Left ventricle myocardium inferior (tissue), 1 donor: ENCODE results near the gene CEP128. TPM values are rescaled to one million over a fixed set of nuclear protein-coding genes. Genes with fewer than 3 reads are reported as not detected.

ENCODE experiments used
- DNase-seq: peaks from one replicate; pipeline ENCODE4 v3.0.0-alpha.2; 2020
- H3K27ac ChIP-seq: fragments of 200-600 bp; replicated peaks from 2 replicates; pipeline ENCODE4 v1.8.0; 2021
- H3K27me3 ChIP-seq: fragments of 200-600 bp; 2 replicates; pipeline ENCODE4 v1.8.0; 2021; ENCODE audit warnings: low read depth
- H3K36me3 ChIP-seq: fragments of 200-600 bp; 2 replicates; pipeline ENCODE4 v1.8.0; 2021
- H3K4me1 ChIP-seq: fragments of 200-600 bp; 2 replicates; pipeline ENCODE4 v1.8.0; 2021
- H3K4me3 ChIP-seq: fragments of 200-600 bp; 2 replicates; pipeline ENCODE4 v1.8.0; 2021; ENCODE audit warnings: mild to moderate bottlenecking, moderate library complexity
- H3K9me3 ChIP-seq: fragments of 200-600 bp; replicated peaks from 2 replicates; pipeline ENCODE4 v1.8.0; 2021
- intact Hi-C: fragments of 100-400 bp; cut with micrococcal nuclease; formaldehyde crosslinking; loops from one replicate; pipeline ENCODE4 v1.11.0; 2022
- total RNA-seq: library from RNA; stranded (reverse); fragmentation: NEBNext Ultra II Directional; extraction: Animal tissue kit (Norgen Biotek cat#: 25700); gene quantifications from one replicate; pipeline ENCODE4 v1.2.1, GENCODE V29; 2021
- TF ChIP-seq, protein P1 (sequence below): fragments of 200-600 bp; IDR thresholded peaks from 2 replicates; pipeline ENCODE4 v1.8.0; 2021; ENCODE audit warnings: antibody characterized with exemption, mild to moderate bottlenecking, borderline replicate concordance
- donor health status: DM: no; HTN: yes; CAD: no; lungs with severe emphysema.

CEP128 gene
- total RNA-seq, 1 donor from 2014 or later: 2.3 TPM

DNA sequence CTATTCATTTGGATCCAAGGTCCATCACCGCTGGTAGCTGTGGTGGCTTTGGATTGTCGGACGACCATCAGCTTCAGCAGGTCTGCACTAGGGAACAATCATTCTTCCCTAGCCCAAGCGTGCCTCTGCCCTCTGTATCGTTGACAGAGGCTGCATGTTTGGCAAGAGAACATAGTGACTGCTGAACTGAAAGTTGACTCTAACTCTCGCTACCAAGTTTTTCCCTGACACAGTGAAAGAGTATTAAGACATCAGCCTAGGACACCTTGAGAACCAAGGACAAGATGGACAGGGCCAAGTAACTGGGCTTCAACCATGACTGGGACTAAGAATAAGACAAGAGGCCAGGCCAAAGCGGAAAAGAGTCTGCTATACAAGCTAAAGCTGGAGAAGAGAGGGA is 40.1 kb upstream of the CEP128 start:
- Histone ChIP-seq H3K4me1 (no peaks in the 10 kb centered on the region), H3K27me3 (peaks cover 61% of the 10 kb centered on the region), H3K27ac (no peak overlapping the region), H3K4me3 (no peak overlapping the region), H3K36me3 (no peaks in the 10 kb centered on the region), H3K9me3 (no peaks in the 10 kb centered on the region)
- DNase-seq: no peak
- intact Hi-C loops: no loop called here
- TF ChIP-seq, protein P1, sequence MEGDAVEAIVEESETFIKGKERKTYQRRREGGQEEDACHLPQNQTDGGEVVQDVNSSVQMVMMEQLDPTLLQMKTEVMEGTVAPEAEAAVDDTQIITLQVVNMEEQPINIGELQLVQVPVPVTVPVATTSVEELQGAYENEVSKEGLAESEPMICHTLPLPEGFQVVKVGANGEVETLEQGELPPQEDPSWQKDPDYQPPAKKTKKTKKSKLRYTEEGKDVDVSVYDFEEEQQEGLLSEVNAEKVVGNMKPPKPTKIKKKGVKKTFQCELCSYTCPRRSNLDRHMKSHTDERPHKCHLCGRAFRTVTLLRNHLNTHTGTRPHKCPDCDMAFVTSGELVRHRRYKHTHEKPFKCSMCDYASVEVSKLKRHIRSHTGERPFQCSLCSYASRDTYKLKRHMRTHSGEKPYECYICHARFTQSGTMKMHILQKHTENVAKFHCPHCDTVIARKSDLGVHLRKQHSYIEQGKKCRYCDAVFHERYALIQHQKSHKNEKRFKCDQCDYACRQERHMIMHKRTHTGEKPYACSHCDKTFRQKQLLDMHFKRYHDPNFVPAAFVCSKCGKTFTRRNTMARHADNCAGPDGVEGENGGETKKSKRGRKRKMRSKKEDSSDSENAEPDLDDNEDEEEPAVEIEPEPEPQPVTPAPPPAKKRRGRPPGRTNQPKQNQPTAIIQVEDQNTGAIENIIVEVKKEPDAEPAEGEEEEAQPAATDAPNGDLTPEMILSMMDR: no peak

DNA sequence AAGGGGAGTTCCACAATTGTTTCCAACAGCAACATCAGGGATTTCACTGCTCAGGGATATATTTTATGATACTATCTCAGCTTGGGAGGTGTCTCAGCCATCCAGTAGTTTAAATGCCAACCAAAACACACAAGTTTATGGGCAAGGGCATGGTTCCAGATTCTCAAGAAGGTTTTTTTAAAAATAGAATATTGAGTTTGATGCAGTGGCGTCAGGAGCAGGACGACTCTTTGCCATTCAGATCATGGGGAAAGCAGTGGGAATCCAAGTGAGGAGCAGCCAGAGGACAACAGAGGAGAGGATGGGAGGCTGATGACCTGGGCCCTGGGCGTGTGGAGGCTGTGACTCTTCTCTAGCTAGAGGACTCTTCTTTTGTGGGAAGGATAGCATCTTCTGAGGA is 39.6 kb upstream of the CEP128 start:
- Histone ChIP-seq H3K27ac (no peak overlapping the region), H3K4me3 (no peak overlapping the region), H3K36me3 (no peaks in the 10 kb centered on the region), H3K4me1 (no peaks in the 10 kb centered on the region), H3K27me3 (peaks cover 59% of the 10 kb centered on the region), H3K9me3 (no peaks in the 10 kb centered on the region)
- intact Hi-C loops: no loop called here
- DNase-seq: no peak
- TF ChIP-seq, protein P1: no peak

DNA sequence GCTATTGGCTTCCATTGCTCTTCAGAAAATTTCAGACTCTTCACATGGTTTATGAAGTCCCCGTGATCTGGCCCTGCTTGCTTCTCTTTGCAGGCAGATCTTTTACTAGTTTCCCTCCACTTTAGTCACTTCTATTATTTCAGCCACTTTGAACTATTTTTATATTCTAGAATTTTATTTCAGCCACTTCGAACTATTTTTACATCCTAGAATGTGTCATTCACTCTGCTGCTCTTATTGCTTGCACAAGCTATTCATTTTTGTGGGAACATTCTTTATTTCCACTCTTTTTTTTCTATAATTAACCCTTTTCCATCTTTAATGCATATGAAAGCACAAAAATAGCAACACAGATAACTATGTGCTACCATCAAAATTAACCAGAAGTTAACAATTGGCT is 38.4 kb upstream of the CEP128 start:
- Histone ChIP-seq H3K4me1 (no peaks in the 10 kb centered on the region), H3K4me3 (no peak overlapping the region), H3K27ac (no peak overlapping the region), H3K9me3 (no peaks in the 10 kb centered on the region), H3K36me3 (no peaks in the 10 kb centered on the region), H3K27me3 (peaks cover 61% of the 10 kb centered on the region)
- DNase-seq: no peak
- intact Hi-C loops: no loop called here
- TF ChIP-seq, protein P1: no peak

DNA sequence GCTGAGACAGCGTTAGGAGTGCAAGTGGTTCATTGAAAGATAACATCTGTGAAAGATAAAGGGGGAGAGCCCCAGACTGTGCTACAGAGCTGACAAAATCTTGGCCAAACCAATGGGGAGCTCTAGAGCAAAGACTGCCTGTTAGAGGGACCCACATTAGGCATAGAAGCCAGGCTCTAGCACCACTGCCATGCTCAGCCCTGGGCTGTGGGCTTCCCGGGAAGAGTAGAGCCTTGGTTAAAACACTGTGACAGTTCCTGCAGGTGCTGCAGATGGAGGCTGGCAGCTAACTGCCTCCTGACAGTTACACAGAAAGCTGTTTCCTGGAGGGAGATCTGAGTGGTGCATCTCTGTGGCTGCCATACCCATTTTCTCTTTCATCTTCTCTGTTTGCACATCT is 36.9 kb upstream of the CEP128 start:
- peaks cover 48% of the 10 kb centered on the region for H3K27me3 ChIP-seq
- H3K27ac ChIP-seq: no peak overlapping the region
- no peaks in the 10 kb centered on the region for H3K4me1 ChIP-seq
- no peak for DNase-seq
- TF ChIP-seq, protein P1: no peak
- intact Hi-C loops: no loop called here
- no peaks in the 10 kb centered on the region for H3K36me3 ChIP-seq
- H3K4me3 ChIP-seq: no peak overlapping the region
- no peaks in the 10 kb centered on the region for H3K9me3 ChIP-seq

DNA sequence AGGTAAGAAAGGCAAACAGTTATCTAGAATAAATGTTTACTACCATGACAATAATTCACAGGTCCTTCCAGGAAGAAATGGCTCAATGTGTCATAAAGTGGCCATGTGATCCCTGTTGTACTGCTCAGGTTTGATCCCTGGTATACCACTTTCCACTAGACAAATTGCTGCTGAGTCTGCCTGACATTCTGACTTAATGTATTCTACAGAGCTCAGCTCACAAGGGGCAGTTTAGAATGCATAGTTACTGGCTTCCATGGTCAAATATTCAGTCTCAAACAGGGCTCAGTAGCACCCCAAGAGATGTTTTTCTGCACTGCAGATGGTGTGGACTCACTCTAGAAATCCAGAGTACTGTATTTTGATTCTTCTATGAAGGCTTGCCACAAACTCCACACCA is 35.7 kb upstream of the CEP128 start:
- no peaks in the 10 kb centered on the region for H3K36me3 ChIP-seq
- no peak for DNase-seq
- TF ChIP-seq, protein P1: no peak
- no peaks in the 10 kb centered on the region for H3K4me1 ChIP-seq
- peaks cover 45% of the 10 kb centered on the region for H3K27me3 ChIP-seq
- no peaks in the 10 kb centered on the region for H3K9me3 ChIP-seq
- intact Hi-C loops: no loop called here
- H3K4me3 ChIP-seq: no peak overlapping the region
- H3K27ac ChIP-seq: no peak overlapping the region

DNA sequence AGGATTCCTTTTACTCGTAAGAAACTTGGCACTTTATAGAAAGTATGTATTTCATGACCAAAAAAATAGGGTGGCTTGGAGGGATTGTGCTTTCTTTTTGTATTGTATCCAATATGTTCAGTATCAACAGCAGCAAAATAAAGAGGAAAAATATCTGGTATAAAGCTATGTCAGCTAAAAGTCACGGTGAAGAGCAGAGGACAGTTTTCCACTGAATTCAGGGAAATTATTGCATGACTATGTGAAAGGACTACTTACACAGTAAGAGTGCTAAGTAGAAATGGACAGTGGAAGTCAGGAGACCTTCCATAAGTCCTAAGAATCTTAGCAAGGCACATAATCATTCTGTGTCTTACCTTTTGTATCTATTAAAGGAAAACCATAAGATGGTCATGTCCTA is 33.1 kb upstream of the CEP128 start:
- H3K27ac ChIP-seq: no peak overlapping the region
- TF ChIP-seq, protein P1: no peak
- peaks cover 51% of the 10 kb centered on the region for H3K27me3 ChIP-seq
- H3K9me3 ChIP-seq: no peaks in the 10 kb centered on the region
- H3K4me1 ChIP-seq: no peaks in the 10 kb centered on the region
- no peak for DNase-seq
- no peaks in the 10 kb centered on the region for H3K36me3 ChIP-seq
- H3K4me3 ChIP-seq: no peak overlapping the region
- intact Hi-C loops: no loop called here
